ENCODE measurements around the gene LRRC32. TPM values are rescaled to one million over a fixed set of nuclear protein-coding genes. Genes with fewer than 3 reads are reported as not detected.

The LRRC32 gene
- total and polyA plus RNA-seq, 2 donors (not counting 1 experiment from before 2014, with no cell fraction given): 19.2 to 103 TPM

DNA sequence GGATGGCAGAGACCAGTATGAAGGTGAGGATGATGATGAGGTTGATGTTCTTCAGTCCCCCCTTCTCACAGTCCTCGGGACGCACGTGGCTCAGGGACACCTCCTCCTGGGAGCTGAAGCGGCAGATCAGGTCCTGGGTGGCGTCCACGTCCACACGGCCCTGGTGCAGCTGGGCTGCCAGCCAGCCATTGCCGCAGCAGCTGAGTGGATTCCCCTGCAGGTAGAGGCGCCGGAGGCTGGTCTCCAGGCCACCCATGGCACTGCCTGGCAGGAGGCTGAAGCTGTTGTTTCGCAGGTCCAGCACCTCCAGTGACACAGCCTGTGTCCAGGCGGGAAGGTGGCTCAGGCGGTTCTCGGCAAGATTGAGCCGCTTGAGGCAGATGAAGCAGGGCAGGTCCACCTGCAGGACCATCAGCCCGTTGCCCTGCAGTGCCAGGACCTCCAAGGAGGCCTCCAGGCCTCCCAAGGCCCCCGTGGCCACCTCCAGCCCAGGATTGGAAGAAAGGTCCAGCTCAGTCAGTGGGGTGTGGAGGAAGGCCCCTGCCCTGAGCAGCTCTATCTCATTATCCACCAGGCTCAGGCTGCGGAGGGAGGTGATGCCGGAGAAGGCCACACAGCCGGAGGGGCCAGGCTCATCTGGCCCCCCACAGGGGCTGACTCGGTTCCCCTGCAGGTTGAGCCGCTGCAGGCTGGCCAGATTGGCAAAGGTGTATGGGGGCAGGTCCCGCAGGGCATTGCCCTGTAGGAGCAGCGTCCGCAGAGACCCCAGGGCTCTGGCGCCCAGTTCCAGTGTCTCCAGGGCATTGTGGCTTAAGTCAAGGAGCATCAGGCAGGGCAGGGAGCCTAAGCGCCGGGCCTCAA, 10.6 kb downstream of the LRRC32 start:
- peaks cover 19% of the 10 kb centered on the region for H3K4me1 ChIP-seq (ENCODE audit: control insufficient read depth, extremely low read depth, insufficient read depth, low read length)
- H3K36me3 ChIP-seq (ENCODE audit: control insufficient read depth, insufficient read depth, low read length): peaks cover 20% of the 10 kb centered on the region
- H3K4me2 ChIP-seq (ENCODE audit: extremely low read depth, insufficient read depth, low read length): no peak overlapping the region
- H3K27me3 ChIP-seq (ENCODE audit: control insufficient read depth, insufficient read depth, low read length): no peaks in the 10 kb centered on the region
- H3K4me3 ChIP-seq (replicated peaks in 1 of 4; ENCODE audit: control extremely low read depth in 1 of 4, insufficient read depth in 1 of 4, low read depth in 3 of 4, low read length in 4 of 4): no peak overlapping the region
- no peak for DNase-seq (ENCODE audit: low read depth in 2 of 2)
- H3K9ac ChIP-seq (ENCODE audit: insufficient read depth, low read length): no peak overlapping the region
- H4K20me1 ChIP-seq (ENCODE audit: control insufficient read depth, extremely low read depth, insufficient read depth, low read length): no peaks in the 10 kb centered on the region
- H3K27ac ChIP-seq (ENCODE audit: insufficient read depth, low read length): no peak overlapping the region
- H3K79me2 ChIP-seq (ENCODE audit: control insufficient read depth, insufficient read depth, low read length): no peaks in the 10 kb centered on the region
- no peaks in the 10 kb centered on the region for H3K9me3 ChIP-seq (ENCODE audit: control insufficient read depth, insufficient read depth, low read depth, low read length)
- TF ChIP-seq EZH2 (IDR thresholded peaks at IDR 0.05; ENCODE audit: low read length, missing control alignments): no peak
- TF ChIP-seq, protein P1, sequence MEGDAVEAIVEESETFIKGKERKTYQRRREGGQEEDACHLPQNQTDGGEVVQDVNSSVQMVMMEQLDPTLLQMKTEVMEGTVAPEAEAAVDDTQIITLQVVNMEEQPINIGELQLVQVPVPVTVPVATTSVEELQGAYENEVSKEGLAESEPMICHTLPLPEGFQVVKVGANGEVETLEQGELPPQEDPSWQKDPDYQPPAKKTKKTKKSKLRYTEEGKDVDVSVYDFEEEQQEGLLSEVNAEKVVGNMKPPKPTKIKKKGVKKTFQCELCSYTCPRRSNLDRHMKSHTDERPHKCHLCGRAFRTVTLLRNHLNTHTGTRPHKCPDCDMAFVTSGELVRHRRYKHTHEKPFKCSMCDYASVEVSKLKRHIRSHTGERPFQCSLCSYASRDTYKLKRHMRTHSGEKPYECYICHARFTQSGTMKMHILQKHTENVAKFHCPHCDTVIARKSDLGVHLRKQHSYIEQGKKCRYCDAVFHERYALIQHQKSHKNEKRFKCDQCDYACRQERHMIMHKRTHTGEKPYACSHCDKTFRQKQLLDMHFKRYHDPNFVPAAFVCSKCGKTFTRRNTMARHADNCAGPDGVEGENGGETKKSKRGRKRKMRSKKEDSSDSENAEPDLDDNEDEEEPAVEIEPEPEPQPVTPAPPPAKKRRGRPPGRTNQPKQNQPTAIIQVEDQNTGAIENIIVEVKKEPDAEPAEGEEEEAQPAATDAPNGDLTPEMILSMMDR (conservative IDR thresholded peaks at IDR 0.05 in 1 of 2, IDR thresholded peaks at IDR 0.05 in 1 of 2; ENCODE audit: low read depth in 1 of 2, low read length in 2 of 2): no peak
- H2AFZ ChIP-seq (ENCODE audit: low read length): no peak overlapping the region

DNA sequence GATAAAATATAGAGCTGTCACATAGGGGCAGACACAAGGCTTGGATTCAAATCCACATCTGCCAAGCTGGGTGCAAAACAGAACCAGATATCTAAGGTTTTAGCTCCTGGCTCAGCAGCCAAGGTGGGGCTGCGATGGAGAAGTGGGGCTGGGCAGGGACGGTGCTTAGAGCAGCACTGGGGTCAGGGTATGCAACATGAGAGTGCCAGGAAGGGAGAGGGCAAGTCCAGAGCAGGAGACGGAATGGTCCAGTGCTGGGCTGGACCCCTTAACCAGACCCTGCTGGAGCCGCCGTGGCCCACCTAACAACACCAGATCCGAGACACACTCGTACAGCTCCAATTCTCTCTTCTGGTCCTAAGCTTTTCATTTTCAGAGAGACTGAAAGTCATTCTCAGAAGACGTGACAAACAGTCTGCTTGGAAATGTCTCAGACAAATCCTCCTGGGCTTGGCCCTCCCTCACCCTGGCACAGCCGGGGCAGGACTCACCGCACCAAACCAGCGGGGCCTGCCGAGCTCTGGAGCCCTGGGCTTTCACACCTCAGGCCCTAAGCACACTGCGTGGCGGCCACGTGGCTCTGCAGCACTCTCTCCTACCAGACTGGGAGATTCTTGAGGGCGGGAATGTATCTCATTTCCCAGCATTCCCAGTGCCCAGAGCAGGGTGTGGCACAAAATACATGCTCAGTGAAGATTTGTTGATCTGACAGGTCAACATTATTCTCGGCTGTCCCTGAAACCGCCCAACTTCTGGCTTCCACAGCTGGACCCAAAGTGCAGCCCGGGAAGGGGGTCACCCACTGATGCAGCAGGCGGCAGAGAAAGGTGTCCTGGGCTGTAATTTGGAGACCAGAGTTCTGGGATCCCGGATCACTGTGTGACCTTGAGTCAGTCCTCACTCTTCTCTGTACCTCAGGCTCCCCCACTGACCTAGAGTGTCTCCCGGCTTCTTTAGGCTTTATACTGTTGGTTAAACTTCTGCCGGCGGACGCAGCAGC, 11.6 kb downstream of the LRRC32 start:
- Histone ChIP-seq H3K27me3 (ENCODE audit: control insufficient read depth, insufficient read depth, low read length) (no peaks in the 10 kb centered on the region), H3K4me3 (replicated peaks in 1 of 4; ENCODE audit: control extremely low read depth in 1 of 4, insufficient read depth in 1 of 4, low read depth in 3 of 4, low read length in 4 of 4) (no peak overlapping the region), H4K20me1 (ENCODE audit: control insufficient read depth, extremely low read depth, insufficient read depth, low read length) (no peaks in the 10 kb centered on the region), H2AFZ (ENCODE audit: low read length) (no peak overlapping the region), H3K4me1 (ENCODE audit: control insufficient read depth, extremely low read depth, insufficient read depth, low read length) (peaks cover 25% of the 10 kb centered on the region), H3K4me2 (ENCODE audit: extremely low read depth, insufficient read depth, low read length) (no peak overlapping the region), H3K36me3 (ENCODE audit: control insufficient read depth, insufficient read depth, low read length) (peaks cover 20% of the 10 kb centered on the region), H3K79me2 (ENCODE audit: control insufficient read depth, insufficient read depth, low read length) (no peaks in the 10 kb centered on the region), H3K9me3 (ENCODE audit: control insufficient read depth, insufficient read depth, low read depth, low read length) (no peaks in the 10 kb centered on the region), H3K27ac (ENCODE audit: insufficient read depth, low read length) (no peak overlapping the region), H3K9ac (ENCODE audit: insufficient read depth, low read length) (no peak overlapping the region)
- TF ChIP-seq, protein P1 (conservative IDR thresholded peaks at IDR 0.05 in 1 of 2, IDR thresholded peaks at IDR 0.05 in 1 of 2; ENCODE audit: low read depth in 1 of 2, low read length in 2 of 2): no peak
- DNase-seq (ENCODE audit: low read depth in 2 of 2): no peak

DNA sequence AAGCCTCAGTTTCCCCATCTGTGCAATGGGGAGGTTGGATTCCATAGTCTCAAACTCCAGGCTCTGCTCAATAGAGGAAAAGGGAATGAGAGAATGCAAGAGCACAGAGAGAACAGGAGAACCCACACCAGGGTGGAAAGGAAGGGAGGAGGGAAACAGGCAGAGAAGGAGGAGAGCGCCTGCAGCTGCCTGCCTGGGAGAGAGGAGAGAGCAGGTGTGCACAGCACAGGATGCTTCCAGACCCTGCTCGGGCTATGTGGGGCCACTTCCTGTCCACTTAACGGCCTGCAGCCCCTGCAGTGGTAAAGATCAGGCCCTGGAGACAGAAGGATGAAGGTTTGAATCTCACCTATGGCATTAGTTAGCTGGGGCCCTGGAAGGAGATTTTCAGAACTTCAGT, 12.3 kb downstream of the LRRC32 start:
- Histone ChIP-seq H3K27me3 (ENCODE audit: control insufficient read depth, insufficient read depth, low read length) (no peaks in the 10 kb centered on the region), H4K20me1 (ENCODE audit: control insufficient read depth, extremely low read depth, insufficient read depth, low read length) (no peaks in the 10 kb centered on the region), H3K9ac (ENCODE audit: insufficient read depth, low read length) (no peak overlapping the region), H3K4me1 (ENCODE audit: control insufficient read depth, extremely low read depth, insufficient read depth, low read length) (peaks cover 31% of the 10 kb centered on the region), H3K27ac (ENCODE audit: insufficient read depth, low read length) (no peak overlapping the region), H3K79me2 (ENCODE audit: control insufficient read depth, insufficient read depth, low read length) (no peaks in the 10 kb centered on the region), H3K4me2 (ENCODE audit: extremely low read depth, insufficient read depth, low read length) (no peak overlapping the region), H3K9me3 (ENCODE audit: control insufficient read depth, insufficient read depth, low read depth, low read length) (no peaks in the 10 kb centered on the region), H3K36me3 (ENCODE audit: control insufficient read depth, insufficient read depth, low read length) (peaks cover 18% of the 10 kb centered on the region), H2AFZ (ENCODE audit: low read length) (no peak overlapping the region), H3K4me3 (replicated peaks in 1 of 4; ENCODE audit: control extremely low read depth in 1 of 4, insufficient read depth in 1 of 4, low read depth in 3 of 4, low read length in 4 of 4) (no peak overlapping the region)
- DNase-seq (ENCODE audit: low read depth in 2 of 2): no peak
- TF ChIP-seq, protein P1 (conservative IDR thresholded peaks at IDR 0.05 in 1 of 2, IDR thresholded peaks at IDR 0.05 in 1 of 2; ENCODE audit: low read depth in 1 of 2, low read length in 2 of 2): no peak
- TF ChIP-seq EZH2 (IDR thresholded peaks at IDR 0.05; ENCODE audit: low read length, missing control alignments): no peak
